Dendritic cell treated with granulocyte-macrophage colony-stimulating factor and Interleukin-4, amounts not matched to agents 40 ng/mL and 50 ng/mL, for 4 days (primary cell): ENCODE data around the gene DDOST.
"Not testable (repeated sequence)": the region's sequence is repeated elsewhere in the genome, so short reads cannot be mapped to it uniquely, and the experiment has no call there.

ENCODE experiments used
- H3K27ac Mint-ChIP-seq: one replicate; pipeline ENCODE4 v1.8.0; 2022; ENCODE audit warnings: mild to moderate bottlenecking, mixed read lengths
- H3K27me3 Mint-ChIP-seq: one replicate; pipeline ENCODE4 v1.8.0; 2022; ENCODE audit warnings: mild to moderate bottlenecking, mixed read lengths
- H3K36me3 Mint-ChIP-seq: one replicate; pipeline ENCODE4 v1.8.0; 2022; ENCODE audit warnings: low read depth, mixed read lengths
- H3K4me1 Mint-ChIP-seq: one replicate; pipeline ENCODE4 v1.8.0; 2022; ENCODE audit warnings: low read depth, mixed read lengths
- H3K4me3 Mint-ChIP-seq: one replicate; pipeline ENCODE4 v1.8.0; 2022; ENCODE audit warnings: mild to moderate bottlenecking, moderate library complexity, mixed read lengths
- H3K9me3 Mint-ChIP-seq: one replicate; pipeline ENCODE4 v1.8.0; 2022; ENCODE audit warnings: mixed read lengths
- intact Hi-C: fragments of 100-400 bp; cut with micrococcal nuclease; formaldehyde crosslinking; loops from one replicate; pipeline ENCODE4 v1.15.0; 2022

Gene DDOST

GRCh38 chr1:20683614-20684013, 22.4 kb upstream of the DDOST start:
- Mint-ChIP-seq H3K36me3 (no peaks in the 10 kb centered on the region), H3K4me1 (peaks cover 57% of the 10 kb centered on the region), H3K27ac (no peak overlapping the region), H3K27me3 (no peaks in the 10 kb centered on the region), H3K9me3 (no peaks in the 10 kb centered on the region), H3K4me3 (no peak overlapping the region)
- intact Hi-C loops, result no loop called here

- intact Hi-C loops, result no loop called here
- Mint-ChIP-seq H3K4me1 (peaks cover 61% of the 10 kb centered on the region), H3K36me3 (no peaks in the 10 kb centered on the region), H3K27ac (peak overlapping the region; percentile 20), H3K4me3 (no peak overlapping the region), H3K9me3 (no peaks in the 10 kb centered on the region), H3K27me3 (no peaks in the 10 kb centered on the region)
Observed at GRCh38 chr1:20682571-20683236, 21.5 kb upstream of the DDOST start.

- H3K27ac Mint-ChIP-seq, result no peak overlapping the region
- H3K27me3 Mint-ChIP-seq, result no peaks in the 10 kb centered on the region
- peaks cover 59% of the 10 kb centered on the region for H3K4me1 Mint-ChIP-seq
- intact Hi-C loops, result no loop called here
- H3K9me3 Mint-ChIP-seq, result no peaks in the 10 kb centered on the region
- H3K4me3 Mint-ChIP-seq, result no peak overlapping the region
- H3K36me3 Mint-ChIP-seq, result no peaks in the 10 kb centered on the region
Observed at GRCh38 chr1:20681999-20682398, 20.8 kb upstream of the DDOST start.

GRCh38 chr1:20680269-20680668, 19.1 kb upstream of the DDOST start:
- H3K4me1 Mint-ChIP-seq, result peaks cover 43% of the 10 kb centered on the region
- no peaks in the 10 kb centered on the region for H3K27me3 Mint-ChIP-seq
- no peak overlapping the region for H3K4me3 Mint-ChIP-seq
- intact Hi-C loops, result no loop called here
- no peaks in the 10 kb centered on the region for H3K9me3 Mint-ChIP-seq
- no peaks in the 10 kb centered on the region for H3K36me3 Mint-ChIP-seq
- no peak overlapping the region for H3K27ac Mint-ChIP-seq

- no peak overlapping the region for H3K4me3 Mint-ChIP-seq
- intact Hi-C loops, result no loop called here
- no peaks in the 10 kb centered on the region for H3K36me3 Mint-ChIP-seq
- peak overlapping the region; percentile 3 for H3K27ac Mint-ChIP-seq
- no peaks in the 10 kb centered on the region for H3K27me3 Mint-ChIP-seq
- H3K4me1 Mint-ChIP-seq, result peaks cover 27% of the 10 kb centered on the region
- no peaks in the 10 kb centered on the region for H3K9me3 Mint-ChIP-seq
Observed at GRCh38 chr1:20678599-20678998, 17.4 kb upstream of the DDOST start.

- H3K27me3 Mint-ChIP-seq, H3K9me3 Mint-ChIP-seq, intact Hi-C loops, H3K4me1 Mint-ChIP-seq, H3K36me3 Mint-ChIP-seq, H3K27ac Mint-ChIP-seq, H3K4me3 Mint-ChIP-seq: not testable (repeated sequence)
Observed at GRCh38 chr1:20673626-20674025, 12.5 kb upstream of the DDOST start.

- no peaks in the 10 kb centered on the region for H3K36me3 Mint-ChIP-seq
- H3K9me3 Mint-ChIP-seq, result no peaks in the 10 kb centered on the region
- intact Hi-C loops, result no loop called here
- H3K4me1 Mint-ChIP-seq, result peaks cover 5% of the 10 kb centered on the region
- no peaks in the 10 kb centered on the region for H3K27me3 Mint-ChIP-seq
- H3K4me3 Mint-ChIP-seq, result no peak overlapping the region
- H3K27ac Mint-ChIP-seq, result no peak overlapping the region
Observed at GRCh38 chr1:20672265-20672632, 11.1 kb upstream of the DDOST start.

- peaks cover 8% of the 10 kb centered on the region for H3K9me3 Mint-ChIP-seq
- no peak overlapping the region for H3K27ac Mint-ChIP-seq
- no peaks in the 10 kb centered on the region for H3K36me3 Mint-ChIP-seq
- intact Hi-C loops, result no loop called here
- H3K4me1 Mint-ChIP-seq, result peaks cover 10% of the 10 kb centered on the region
- H3K27me3 Mint-ChIP-seq, result no peaks in the 10 kb centered on the region
- H3K4me3 Mint-ChIP-seq, result no peak overlapping the region
Observed at GRCh38 chr1:20670936-20671335, 9.8 kb upstream of the DDOST start.

- H3K27ac Mint-ChIP-seq, result no peak overlapping the region
- no peaks in the 10 kb centered on the region for H3K27me3 Mint-ChIP-seq
- no peak overlapping the region for H3K4me3 Mint-ChIP-seq
- intact Hi-C loops, result no loop called here
- H3K4me1 Mint-ChIP-seq, result peaks cover 10% of the 10 kb centered on the region
- H3K36me3 Mint-ChIP-seq, result no peaks in the 10 kb centered on the region
- peaks cover 8% of the 10 kb centered on the region for H3K9me3 Mint-ChIP-seq
Observed at GRCh38 chr1:20668581-20668980, 7.4 kb upstream of the DDOST start.

- Mint-ChIP-seq H3K27ac (no peak overlapping the region), H3K36me3 (no peaks in the 10 kb centered on the region), H3K4me1 (peaks cover 20% of the 10 kb centered on the region), H3K4me3 (no peak overlapping the region), H3K9me3 (peaks cover 8% of the 10 kb centered on the region), H3K27me3 (no peaks in the 10 kb centered on the region)
- intact Hi-C loops, result no loop called here
Observed at GRCh38 chr1:20666804-20667203, 5.6 kb upstream of the DDOST start.

- Mint-ChIP-seq H3K9me3 (peaks cover 8% of the 10 kb centered on the region), H3K27me3 (no peaks in the 10 kb centered on the region), H3K4me3 (no peak overlapping the region), H3K27ac (no peak overlapping the region), H3K36me3 (peaks cover 5% of the 10 kb centered on the region), H3K4me1 (peaks cover 20% of the 10 kb centered on the region)
- intact Hi-C loops, result no loop called here
Observed at GRCh38 chr1:20666146-20666545, 5.0 kb upstream of the DDOST start.

GRCh38 chr1:20665726-20666125, 4.6 kb upstream of the DDOST start:
- Mint-ChIP-seq H3K9me3 (peaks cover 8% of the 10 kb centered on the region), H3K4me1 (peaks cover 19% of the 10 kb centered on the region), H3K27me3 (no peaks in the 10 kb centered on the region), H3K4me3 (no peak overlapping the region), H3K27ac (no peak overlapping the region), H3K36me3 (peaks cover 9% of the 10 kb centered on the region)
- intact Hi-C loops, result no loop called here

- Mint-ChIP-seq H3K27me3 (no peaks in the 10 kb centered on the region), H3K36me3 (peaks cover 24% of the 10 kb centered on the region), H3K4me3 (no peak overlapping the region), H3K27ac (peak overlapping the region; percentile 30), H3K4me1 (peaks cover 31% of the 10 kb centered on the region), H3K9me3 (peaks cover 8% of the 10 kb centered on the region)
- intact Hi-C loops, result no loop called here
Observed at GRCh38 chr1:20663969-20664715, 3.0 kb upstream of the DDOST start.

- Mint-ChIP-seq H3K9me3 (peaks cover 8% of the 10 kb centered on the region), H3K27ac (peak overlapping the region; percentile 30), H3K36me3 (peaks cover 32% of the 10 kb centered on the region), H3K27me3 (no peaks in the 10 kb centered on the region), H3K4me1 (peaks cover 33% of the 10 kb centered on the region), H3K4me3 (no peak overlapping the region)
- intact Hi-C loops, result no loop called here
Observed at GRCh38 chr1:20663365-20663764, 2.2 kb upstream of the DDOST start.

GRCh38 chr1:20662110-20662475, 924 bp upstream of the DDOST start:
- Mint-ChIP-seq H3K4me1 (peaks cover 37% of the 10 kb centered on the region), H3K4me3 (peak overlapping the region; percentile 90), H3K27ac (peak overlapping the region; percentile 96), H3K36me3 (peaks cover 44% of the 10 kb centered on the region), H3K27me3 (no peaks in the 10 kb centered on the region), H3K9me3 (peaks cover 6% of the 10 kb centered on the region)
- intact Hi-C loops, result no loop called here
